PC-3 (cell line): ENCODE results near the gene PLK1.

Experiments
- EZH2phosphoT487 ChIP-seq: fragments of 300-600 bp; sonication (generic); IDR thresholded peaks from 2 replicates; pipeline ENCODE4 v1.6.1; 2018; ENCODE audit warnings: mild to moderate bottlenecking, antibody characterized with exemption, low read length, borderline replicate concordance
- TF ChIP-seq, protein P1 (sequence below): fragments of 300-600 bp; sonication (generic); conservative IDR thresholded peaks from 2 replicates; pipeline ENCODE4 v1.5.1; 2017; ENCODE audit warnings: antibody characterized with exemption, low read depth, mild to moderate bottlenecking, low read length

- TF ChIP-seq, protein P1, sequence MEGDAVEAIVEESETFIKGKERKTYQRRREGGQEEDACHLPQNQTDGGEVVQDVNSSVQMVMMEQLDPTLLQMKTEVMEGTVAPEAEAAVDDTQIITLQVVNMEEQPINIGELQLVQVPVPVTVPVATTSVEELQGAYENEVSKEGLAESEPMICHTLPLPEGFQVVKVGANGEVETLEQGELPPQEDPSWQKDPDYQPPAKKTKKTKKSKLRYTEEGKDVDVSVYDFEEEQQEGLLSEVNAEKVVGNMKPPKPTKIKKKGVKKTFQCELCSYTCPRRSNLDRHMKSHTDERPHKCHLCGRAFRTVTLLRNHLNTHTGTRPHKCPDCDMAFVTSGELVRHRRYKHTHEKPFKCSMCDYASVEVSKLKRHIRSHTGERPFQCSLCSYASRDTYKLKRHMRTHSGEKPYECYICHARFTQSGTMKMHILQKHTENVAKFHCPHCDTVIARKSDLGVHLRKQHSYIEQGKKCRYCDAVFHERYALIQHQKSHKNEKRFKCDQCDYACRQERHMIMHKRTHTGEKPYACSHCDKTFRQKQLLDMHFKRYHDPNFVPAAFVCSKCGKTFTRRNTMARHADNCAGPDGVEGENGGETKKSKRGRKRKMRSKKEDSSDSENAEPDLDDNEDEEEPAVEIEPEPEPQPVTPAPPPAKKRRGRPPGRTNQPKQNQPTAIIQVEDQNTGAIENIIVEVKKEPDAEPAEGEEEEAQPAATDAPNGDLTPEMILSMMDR, result no peak
- TF ChIP-seq EZH2phosphoT487, result no peak
Observed at GRCh38 chr16:23705517-23705902, 26.8 kb downstream of the PLK1 start.
